Measurements from ENCODE around the gene NOL3. TPM values are rescaled to one million over a fixed set of nuclear protein-coding genes. Genes with fewer than 3 reads are reported as not detected.
A peak's percentile ranks its signal among the peaks of the same experiment; 100 is the strongest.

The NOL3 gene
- total and polyA plus RNA-seq, 3 donors from 2014 or later = 11.8 to 34.9 (median 16.2) TPM

DNA sequence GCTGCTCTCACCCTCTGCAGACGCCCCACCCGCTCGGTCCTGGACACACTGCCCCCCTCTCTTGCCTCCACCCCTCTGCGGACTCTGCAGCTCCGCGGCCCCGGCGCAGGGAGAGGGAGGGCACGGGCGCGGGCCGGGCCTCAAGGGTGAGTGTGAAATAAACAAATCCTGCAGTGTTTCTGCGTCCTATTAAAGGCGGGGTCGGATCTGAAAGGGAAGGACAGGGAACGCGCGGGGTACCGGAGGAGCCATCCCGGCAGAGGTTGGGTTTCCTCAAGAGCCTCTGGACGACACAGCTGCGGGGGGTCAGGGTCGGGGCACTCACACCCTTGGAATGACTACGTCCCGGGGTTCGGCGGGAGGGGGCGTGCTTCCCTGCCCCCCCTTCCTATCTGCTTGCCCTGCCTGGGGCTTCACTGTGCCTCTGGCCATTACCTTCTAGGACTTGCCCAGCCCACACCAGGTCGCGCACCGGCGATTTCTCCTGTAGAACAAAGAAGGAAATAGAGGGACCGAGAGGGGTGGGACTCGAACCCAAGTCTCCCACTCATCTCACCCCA lies 6.3 kb upstream of the NOL3 start:
- Histone ChIP-seq H3K4me1 (peaks cover 15% of the 10 kb centered on the region), H3K9me3 (no peaks in the 10 kb centered on the region), H3K4me3 (peak overlapping the region; percentile 33 to 55), H3K36me3 (ENCODE audit: low read depth, missing control alignments) (no peaks in the 10 kb centered on the region), H3K27ac (peak overlapping the region; percentile 60 to 82), H3K27me3 (no peaks in the 10 kb centered on the region)
- no peak for DNase-seq
- intact Hi-C loops (cut with DNase I; ENCODE audit: low total_unique reads) = no loop called here
- no peak for TF ChIP-seq POLR2A (IDR thresholded peaks at IDR 0.05)
- no peak for TF ChIP-seq CTCF (IDR thresholded peaks at IDR 0.05)
- 2% methylated on average over 7 to 34 of the region's 34 CpGs for WGBS, 2 donors

- no peaks in the 10 kb centered on the region for H3K27me3 ChIP-seq
- peak; percentile 64 for DNase-seq
Observed at GRCh38 chr16:67164599-67165061, 5.7 kb upstream of the NOL3 start, which contains the start of gene HSF4. HSF4 (plus strand) TSS chr16:67164745; CDS start chr16:67164812, 67 bp downstream.

GRCh38 chr16:67165121-67166078 lies 4.9 kb upstream of the NOL3 start:
- Histone ChIP-seq H3K36me3 (ENCODE audit: low read depth, missing control alignments) (no peaks in the 10 kb centered on the region), H3K27me3 (no peaks in the 10 kb centered on the region), H3K9me3 (no peaks in the 10 kb centered on the region), H3K4me1 (peaks cover 27% of the 10 kb centered on the region), H3K27ac (peak overlapping the region; percentile 80 to 82), H3K4me3 (peak overlapping the region; percentile 33 to 55)
- TF ChIP-seq CTCF (IDR thresholded peaks at IDR 0.05) (no peak), POLR2A (IDR thresholded peaks at IDR 0.05) (no peak)
- DNase-seq = no peak
- intact Hi-C loops (cut with DNase I; ENCODE audit: low total_unique reads) = no loop called here
- WGBS, 2 donors = 39 to 44% methylated on average over 15 to 81 of the region's 85 CpGs

More at GRCh38 chr16:67164599-67165061, 5.7 kb upstream of the NOL3 start, which contains the start of gene HSF4:
- intact Hi-C loops (cut with DNase I; ENCODE audit: low total_unique reads) = no loop called here
- H3K4me1 ChIP-seq = peaks cover 20% of the 10 kb centered on the region
- H3K36me3 ChIP-seq (ENCODE audit: low read depth, missing control alignments) = no peaks in the 10 kb centered on the region
- peak within 1 kb of the TSS; percentile 33 to 55 for H3K4me3 ChIP-seq
- no peaks in the 10 kb centered on the region for H3K9me3 ChIP-seq
- TF ChIP-seq CTCF (IDR thresholded peaks at IDR 0.05) = no peak
- no peak for TF ChIP-seq POLR2A (IDR thresholded peaks at IDR 0.05)
- H3K27ac ChIP-seq = peak within 1 kb of the TSS; percentile 80 to 82
- 0 to 3% methylated on average over 6 to 37 of the region's 41 CpGs for WGBS, 2 donors

GRCh38 chr16:67166110-67166547 lies 4.2 kb upstream of the NOL3 start:
- H3K4me1 ChIP-seq = peaks cover 32% of the 10 kb centered on the region
- H3K27ac ChIP-seq = no peak overlapping the region
- H3K36me3 ChIP-seq (ENCODE audit: low read depth, missing control alignments) = no peaks in the 10 kb centered on the region
- TF ChIP-seq POLR2A (IDR thresholded peaks at IDR 0.05) (no peak), CTCF (IDR thresholded peaks at IDR 0.05) (no peak)
- intact Hi-C loops (cut with DNase I; ENCODE audit: low total_unique reads) = no loop called here
- no peaks in the 10 kb centered on the region for H3K27me3 ChIP-seq
- H3K4me3 ChIP-seq = no peak overlapping the region
- no peaks in the 10 kb centered on the region for H3K9me3 ChIP-seq
- 42 to 62% methylated on average over 6 to 18 of the region's 18 CpGs for WGBS, 2 donors
- no peak for DNase-seq
